Fibroblast of skin of left biceps (primary cell): Measurements from ENCODE around the gene NR2E3.

Experiments
- DNase-seq, 2 experiments: peaks; one replicate each; pipeline ENCODE4 v3.0.0-alpha.2; 2013; ENCODE audit warnings: low read depth in 2 of 2

The NR2E3 gene

GRCh38 chr15:71791975-71792374 is 18.4 kb upstream of the NR2E3 start:
- DNase-seq, result no peak

- DNase-seq, result no peak
These were observed 17.8 kb upstream of the NR2E3 start for GRCh38 chr15:71792521-71792920.

GRCh38 chr15:71798641-71799040 is 11.7 kb upstream of the NR2E3 start:
- no peak for DNase-seq

GRCh38 chr15:71800190-71800589 is 10.2 kb upstream of the NR2E3 start:
- no peak for DNase-seq

GRCh38 chr15:71800835-71801745 is 9.3 kb upstream of the NR2E3 start:
- DNase-seq, result peak; percentile 48 to 53

GRCh38 chr15:71801935-71802655 is 8.3 kb upstream of the NR2E3 start:
- no peak for DNase-seq

GRCh38 chr15:71802770-71803169 is 7.6 kb upstream of the NR2E3 start:
- DNase-seq, result no peak

GRCh38 chr15:71804226-71804625 is 6.1 kb upstream of the NR2E3 start:
- no peak for DNase-seq

- no peak for DNase-seq
These were observed 5.5 kb upstream of the NR2E3 start for GRCh38 chr15:71804695-71805470.

- DNase-seq, result no peak
These were observed 3.9 kb upstream of the NR2E3 start for GRCh38 chr15:71806452-71806931.

- DNase-seq, result no peak
These were observed 3.2 kb upstream of the NR2E3 start for GRCh38 chr15:71807125-71807629.

- DNase-seq, result no peak
These were observed 2.7 kb upstream of the NR2E3 start for GRCh38 chr15:71807691-71808091.

GRCh38 chr15:71808311-71809020 is 1.9 kb upstream of the NR2E3 start:
- no peak for DNase-seq

GRCh38 chr15:71809346-71809745 is 1.0 kb upstream of the NR2E3 start:
- no peak for DNase-seq

- DNase-seq, result no peak
These were observed 832 bp downstream of the NR2E3 start for GRCh38 chr15:71811036-71811736.

- no peak for DNase-seq
These were observed 1.7 kb downstream of the NR2E3 start for GRCh38 chr15:71811752-71812735.

GRCh38 chr15:71812966-71813722 is 2.8 kb downstream of the NR2E3 start:
- no peak for DNase-seq

GRCh38 chr15:71813723-71814470 is 3.5 kb downstream of the NR2E3 start:
- DNase-seq, result no peak
